Measurements from ENCODE around the gene MSL2. TPM values are rescaled to one million over a fixed set of nuclear protein-coding genes. Genes with fewer than 3 reads are reported as not detected.
"Not testable (repeated sequence)": the region's sequence is repeated elsewhere in the genome, so short reads cannot be mapped to it uniquely, and the experiment has no call there.

MSL2 gene
- total RNA-seq, 1 donor from 2014 or later: 59.4 TPM

GRCh38 chr3:136152176-136152843, 43.8 kb downstream of the MSL2 start:
- ATAC-seq (ENCODE audit: low read depth): no peak
- H3K9me3 Mint-ChIP-seq: no peaks in the 10 kb centered on the region
- DNase-seq: no peak
- POLR2A ChIA-PET: no interaction called here
- peaks cover 49% of the 10 kb centered on the region for H3K36me3 Mint-ChIP-seq (ENCODE audit: low read depth)
- peaks cover 43% of the 10 kb centered on the region for H3K4me1 Mint-ChIP-seq
- CTCF ChIA-PET: no interaction called here
- H3K27ac Mint-ChIP-seq: no peak overlapping the region
- H3K27me3 Mint-ChIP-seq: no peaks in the 10 kb centered on the region
- TF ChIP-seq CTCF (IDR thresholded peaks at IDR 0.05): no peak
- H3K4me3 Mint-ChIP-seq: no peak overlapping the region
- intact Hi-C loops (cut with micrococcal nuclease): loop anchor here (2.0 kb wide), 1 partner anchor 44 kb away; the partner anchor contains the start of gene MSL2

- H3K27me3 Mint-ChIP-seq: no peaks in the 10 kb centered on the region
- no peak overlapping the region for H3K27ac Mint-ChIP-seq
- no peak overlapping the region for H3K4me3 Mint-ChIP-seq
- H3K9me3 Mint-ChIP-seq: no peaks in the 10 kb centered on the region
- no peak for DNase-seq
- ATAC-seq (ENCODE audit: low read depth): no peak
- H3K36me3 Mint-ChIP-seq (ENCODE audit: low read depth): peaks cover 49% of the 10 kb centered on the region
- ChIA-PET POLR2A (no interaction called here), CTCF (no interaction called here)
- peaks cover 41% of the 10 kb centered on the region for H3K4me1 Mint-ChIP-seq
- no peak for TF ChIP-seq CTCF (IDR thresholded peaks at IDR 0.05)
- intact Hi-C loops (cut with micrococcal nuclease): no loop called here
These were observed 44.9 kb downstream of the MSL2 start for GRCh38 chr3:136151219-136151618.

GRCh38 chr3:136149667-136150066, 46.5 kb downstream of the MSL2 start:
- TF ChIP-seq CTCF (IDR thresholded peaks at IDR 0.05): no peak
- DNase-seq: no peak
- H3K27ac Mint-ChIP-seq: no peak overlapping the region
- H3K9me3 Mint-ChIP-seq: no peaks in the 10 kb centered on the region
- peaks cover 31% of the 10 kb centered on the region for H3K4me1 Mint-ChIP-seq
- no peak overlapping the region for H3K4me3 Mint-ChIP-seq
- POLR2A ChIA-PET: no interaction called here
- intact Hi-C loops (cut with micrococcal nuclease): no loop called here
- ATAC-seq (ENCODE audit: low read depth): no peak
- CTCF ChIA-PET: no interaction called here
- no peaks in the 10 kb centered on the region for H3K27me3 Mint-ChIP-seq
- H3K36me3 Mint-ChIP-seq (ENCODE audit: low read depth): peaks cover 49% of the 10 kb centered on the region

GRCh38 chr3:136146981-136147729, 49.0 kb downstream of the MSL2 start:
- POLR2A ChIA-PET: interaction anchor here (0.5 to 1.8 kb wide), 2 partner anchors 49 to 50 kb away, joined by 4 to 5 read pairs; partner anchors contain the start of gene MSL2
- CTCF ChIA-PET: no interaction called here
- Mint-ChIP-seq H3K27ac (no peak overlapping the region), H3K4me1 (peaks cover 20% of the 10 kb centered on the region), H3K9me3 (no peaks in the 10 kb centered on the region), H3K36me3 (ENCODE audit: low read depth) (peaks cover 40% of the 10 kb centered on the region), H3K27me3 (no peaks in the 10 kb centered on the region), H3K4me3 (no peak overlapping the region)
- intact Hi-C loops (cut with micrococcal nuclease): no loop called here
- ATAC-seq (ENCODE audit: low read depth): no peak
- TF ChIP-seq CTCF (IDR thresholded peaks at IDR 0.05): no peak
- no peak for DNase-seq

GRCh38 chr3:136144397-136144796, 51.7 kb downstream of the MSL2 start:
- CTCF ChIA-PET; H3K27ac Mint-ChIP-seq; H3K27me3 Mint-ChIP-seq; ATAC-seq (ENCODE audit: low read depth); POLR2A ChIA-PET; H3K4me3 Mint-ChIP-seq; intact Hi-C loops (cut with micrococcal nuclease); H3K4me1 Mint-ChIP-seq; H3K9me3 Mint-ChIP-seq; DNase-seq: not testable (repeated sequence)
- peaks cover 14% of the 10 kb centered on the region for H3K36me3 Mint-ChIP-seq (ENCODE audit: low read depth)

Data from activated B cell treated with CpG ODN at 0.5 μM for 24 hours (primary cell).